ENCODE measurements around the gene KDM2A.
A peak's percentile ranks its signal among the peaks of the same experiment; 100 is the strongest.

Gene KDM2A

GRCh38 chr11:67262731-67263675 lies 143.9 kb downstream of the KDM2A start:
- DNase-seq, result peak; percentile 79

- DNase-seq, result no peak
These were observed 145.2 kb downstream of the KDM2A start for GRCh38 chr11:67264260-67264659.

- DNase-seq, result no peak
These were observed 146.0 kb downstream of the KDM2A start for GRCh38 chr11:67264877-67265632.

GRCh38 chr11:67265633-67266448 lies 146.8 kb downstream of the KDM2A start:
- peak; percentile 86 for DNase-seq

- no peak for DNase-seq
These were observed 147.6 kb downstream of the KDM2A start, which contains the start of gene GRK2 for GRCh38 chr11:67266449-67267187. Gene GRK2 (plus strand): TSS chr11:67266473. CDS start chr11:67266700, 227 bp downstream.

- DNase-seq, result no peak
These were observed 148.4 kb downstream of the KDM2A start for GRCh38 chr11:67267188-67268080.

GRCh38 chr11:67268081-67268961 lies 149.3 kb downstream of the KDM2A start:
- DNase-seq, result no peak

GRCh38 chr11:67268962-67269268 lies 149.9 kb downstream of the KDM2A start:
- DNase-seq, result no peak

GRCh38 chr11:67269401-67270255 lies 150.6 kb downstream of the KDM2A start:
- DNase-seq, result no peak

GRCh38 chr11:67270256-67271204 lies 151.5 kb downstream of the KDM2A start:
- DNase-seq, result no peak

GRCh38 chr11:67271205-67271540 lies 152.1 kb downstream of the KDM2A start:
- no peak for DNase-seq

GRCh38 chr11:67271541-67272284 lies 152.7 kb downstream of the KDM2A start:
- peak; percentile 65 for DNase-seq

GRCh38 chr11:67272327-67273259 lies 153.5 kb downstream of the KDM2A start:
- DNase-seq, result no peak

- DNase-seq, result no peak
These were observed 154.4 kb downstream of the KDM2A start for GRCh38 chr11:67273260-67273990.

All from activated CD4-positive, CD25-positive, alpha-beta regulatory T cell treated with anti-CD3 and anti-CD28 coated beads, Interleukin-2, amount 50 U/mL, for 72 hours (primary cell).